Diencephalon (tissue), 1 donor: ENCODE data around the gene NPPB. TPM values are rescaled to one million over a fixed set of nuclear protein-coding genes. Genes with fewer than 3 reads are reported as not detected.

Experiments
- small RNA-seq: library from RNA; depleted of rRNA; stranded (forward); fragments of <200 nt; gene quantifications from one replicate; pipeline ENCODE3, GENCODE V24; 2014
- total RNA-seq: library from RNA; depleted of rRNA; stranded (reverse); fragments of >200 nt; gene quantifications from one replicate; pipeline ENCODE4 v1.2.3, GENCODE V29; 2014

NPPB gene
- 3.0 TPM for total RNA-seq

GRCh38 chr1:11858613-11858967, at the start of gene NPPB:
NPPB (minus strand) TSS chr1:11858945; CDS start chr1:11858833, 112 bp downstream.

DNA sequence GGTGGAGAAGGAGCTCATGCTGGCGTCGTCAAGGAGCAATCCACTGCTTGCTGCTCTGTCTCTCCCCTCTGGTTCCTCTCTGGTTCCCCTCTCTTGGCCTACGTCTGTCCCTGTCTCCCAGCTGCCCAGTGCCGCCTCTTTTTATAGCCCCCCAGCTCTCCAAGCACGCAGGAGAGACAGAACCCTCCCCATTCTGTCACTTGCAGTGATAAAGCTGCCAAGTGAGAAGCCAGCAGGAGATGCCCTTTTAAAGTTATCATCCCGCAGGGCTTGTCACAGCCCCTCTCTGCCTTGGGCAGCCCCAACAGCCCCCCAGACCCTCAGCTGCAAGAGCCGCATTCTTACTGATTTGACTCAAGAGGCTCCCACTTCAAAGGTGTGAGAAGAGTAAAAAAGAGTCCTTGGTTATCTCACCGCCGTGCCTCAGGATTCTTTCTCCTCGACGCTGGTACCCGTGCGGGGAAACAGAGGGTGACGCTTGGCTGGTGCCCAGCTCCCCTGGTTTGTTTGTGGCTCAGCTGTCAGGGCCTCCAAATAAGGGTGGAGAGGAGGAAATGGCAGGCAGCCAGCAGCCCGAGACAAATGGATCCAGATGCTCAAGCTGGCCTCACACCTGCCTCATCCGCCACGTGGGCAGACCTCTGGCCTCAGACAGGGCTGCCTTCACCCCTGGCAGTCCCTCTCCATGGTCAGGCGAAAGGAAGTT, 10.9 kb downstream of the NPPB start, which contains the start of gene NPPA:
Gene NPPA (minus strand): TSS at position 117 of the 706 bp plus-strand sequence. CDS start 99 bp downstream, at position 18.

Small RNAs within 50 kb of the gene (small RNA-seq; reads per million reads assigned to genes)
- gene RF02156 (not detected), gene RF02157 (not detected), gene RF02158 (not detected)

Other genes with a start within 250 kb of the NPPB start
- 11.5 TPM for gene FBXO2, start 204.5 kb downstream of the NPPB start, total RNA-seq
- gene FBXO44, start 204.1 kb downstream of the NPPB start, total RNA-seq = 51.0 TPM
- 8.3 TPM for gene FBXO6, start 194.7 kb downstream of the NPPB start, total RNA-seq
- gene MAD2L2, start 177.8 kb downstream of the NPPB start, total RNA-seq = 43.1 TPM
- 36.7 TPM for gene DRAXIN, start 167.2 kb downstream of the NPPB start, total RNA-seq
- 11.5 TPM for gene AGTRAP, start 122.8 kb downstream of the NPPB start, total RNA-seq
- gene C1orf167, start 96.8 kb downstream of the NPPB start, total RNA-seq = not detected
- 25.4 TPM for gene MTHFR, start 53.0 kb downstream of the NPPB start, total RNA-seq
- 28.4 TPM for gene CLCN6, start 52.8 kb downstream of the NPPB start, total RNA-seq
- gene NPPA, start 11.2 kb downstream of the NPPB start, total RNA-seq = 0.69 TPM
- 21.0 TPM for gene KIAA2013, start 67.5 kb upstream of the NPPB start, total RNA-seq
- 28.8 TPM for gene PLOD1, start 75.8 kb upstream of the NPPB start, total RNA-seq
- gene MFN2, start 121.5 kb upstream of the NPPB start, total RNA-seq = 59.7 TPM
- gene MIIP, start 160.6 kb upstream of the NPPB start, total RNA-seq = 27.0 TPM
- not detected for gene TNFRSF8, start 204.4 kb upstream of the NPPB start, total RNA-seq